ENCODE measurements around the gene IKZF1.

Gene IKZF1

GRCh38 chr7:50310361-50310760 is 5.8 kb downstream of the IKZF1 start:
- DNase-seq, result no peak

- no peak for DNase-seq
Measured at GRCh38 chr7:50310956-50311355, 6.4 kb downstream of the IKZF1 start.

GRCh38 chr7:50312250-50313162 is 8.0 kb downstream of the IKZF1 start:
- no peak for DNase-seq

GRCh38 chr7:50314836-50315592 is 10.5 kb downstream of the IKZF1 start:
- DNase-seq, result no peak

- no peak for DNase-seq
Measured at GRCh38 chr7:50315739-50316671, 11.5 kb downstream of the IKZF1 start.

GRCh38 chr7:50317221-50317678 is 12.7 kb downstream of the IKZF1 start:
- DNase-seq, result no peak

- DNase-seq, result no peak
Measured at GRCh38 chr7:50317697-50318669, 13.5 kb downstream of the IKZF1 start.

- DNase-seq, result no peak
Measured at GRCh38 chr7:50321487-50322067, 17.1 kb downstream of the IKZF1 start.

GRCh38 chr7:50324113-50324512 is 19.6 kb downstream of the IKZF1 start:
- DNase-seq, result no peak

GRCh38 chr7:50327443-50327842 is 22.9 kb downstream of the IKZF1 start:
- DNase-seq, result no peak

GRCh38 chr7:50329775-50330174 is 25.3 kb downstream of the IKZF1 start:
- DNase-seq, result no peak

- no peak for DNase-seq
Measured at GRCh38 chr7:50330254-50330653, 25.7 kb downstream of the IKZF1 start.

- DNase-seq, result no peak
Measured at GRCh38 chr7:50330696-50331095, 26.2 kb downstream of the IKZF1 start.

GRCh38 chr7:50331564-50332208 is 27.2 kb downstream of the IKZF1 start:
- DNase-seq, result no peak

GRCh38 chr7:50332241-50333165 is 28.0 kb downstream of the IKZF1 start:
- DNase-seq, result no peak

GRCh38 chr7:50333221-50333651 is 28.7 kb downstream of the IKZF1 start:
- no peak for DNase-seq

- no peak for DNase-seq
Measured at GRCh38 chr7:50334341-50334994, 30.0 kb downstream of the IKZF1 start.

- no peak for DNase-seq
Measured at GRCh38 chr7:50335230-50335794, 30.8 kb downstream of the IKZF1 start.
